IPS-18c (cell line): Measurements from ENCODE around the gene HACD4.

ENCODE experiments used
- H3K4me3 ChIP-seq: 2 replicates; pipeline ENCODE4 v1.7.0; 2013; ENCODE audit warnings: low read depth, mild to moderate bottlenecking, low read length, moderate library complexity; ENCODE audit not compliant: insufficient read depth
- H3K9me3 ChIP-seq: one replicate; pipeline ENCODE4 v1.6.1; 2013; ENCODE audit warnings: mild to moderate bottlenecking, low read length, moderate library complexity; ENCODE audit not compliant: control insufficient read depth, insufficient read depth

Gene HACD4

DNA sequence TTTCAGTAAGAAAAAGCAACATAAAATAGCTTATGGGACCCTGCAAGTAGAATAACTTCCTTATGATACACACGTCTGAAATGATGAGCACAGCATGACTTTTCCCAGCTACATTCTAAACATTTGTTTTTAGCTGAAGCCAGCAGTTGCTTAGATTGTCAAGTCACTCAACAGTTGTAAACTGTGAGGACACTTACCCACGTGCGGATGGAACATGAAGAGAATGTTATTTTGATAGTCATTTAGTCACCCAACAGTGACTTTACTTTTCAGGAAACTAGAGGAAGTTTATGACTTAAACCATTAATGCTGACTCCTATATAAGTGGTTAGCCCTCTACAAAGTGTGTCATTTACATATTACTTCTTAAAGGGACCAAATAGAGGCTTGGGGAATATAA is 3.0 kb downstream of the HACD4 start:
- Histone ChIP-seq H3K4me3 (no peak overlapping the region), H3K9me3 (no peaks in the 10 kb centered on the region)

DNA sequence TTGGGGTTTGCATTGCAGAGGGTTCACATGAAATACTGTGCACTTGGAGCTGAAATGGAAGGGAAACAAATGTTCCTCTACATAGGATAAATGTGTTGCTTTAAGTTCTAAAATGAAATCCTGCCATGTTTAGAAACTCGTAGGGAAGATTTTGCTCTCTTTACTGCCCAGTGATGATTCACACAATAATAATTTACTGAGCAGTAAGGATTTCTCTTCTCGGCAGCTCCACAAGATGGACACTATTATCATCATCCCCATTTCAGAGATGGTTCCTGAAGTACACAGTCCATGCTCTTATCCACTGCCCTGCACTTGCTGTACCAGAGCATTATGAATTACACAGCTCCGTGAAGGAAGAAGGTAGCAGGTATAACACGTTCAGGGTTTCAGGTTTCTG is 4.1 kb downstream of the HACD4 start:
- no peaks in the 10 kb centered on the region for H3K9me3 ChIP-seq
- H3K4me3 ChIP-seq: no peak overlapping the region

DNA sequence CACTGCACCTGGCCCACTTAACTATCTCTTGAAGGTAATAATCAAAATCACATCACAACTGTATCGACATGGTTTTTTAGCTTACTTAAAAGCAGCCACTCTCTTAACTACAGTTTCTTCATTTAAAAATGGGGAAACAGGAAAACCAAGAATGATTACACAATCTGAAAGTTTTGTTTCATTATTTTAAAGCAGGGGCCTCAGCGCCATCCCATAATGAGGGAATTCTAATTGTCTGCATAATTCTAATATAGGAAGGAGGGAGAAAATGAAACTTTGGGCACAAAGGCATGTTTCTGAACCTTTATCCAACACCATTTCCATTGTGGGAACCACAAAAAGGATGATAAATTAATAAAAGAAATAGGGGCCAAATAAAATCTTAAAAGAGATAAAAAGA is 7.6 kb downstream of the HACD4 start:
- Histone ChIP-seq H3K9me3 (no peaks in the 10 kb centered on the region), H3K4me3 (no peak overlapping the region)

DNA sequence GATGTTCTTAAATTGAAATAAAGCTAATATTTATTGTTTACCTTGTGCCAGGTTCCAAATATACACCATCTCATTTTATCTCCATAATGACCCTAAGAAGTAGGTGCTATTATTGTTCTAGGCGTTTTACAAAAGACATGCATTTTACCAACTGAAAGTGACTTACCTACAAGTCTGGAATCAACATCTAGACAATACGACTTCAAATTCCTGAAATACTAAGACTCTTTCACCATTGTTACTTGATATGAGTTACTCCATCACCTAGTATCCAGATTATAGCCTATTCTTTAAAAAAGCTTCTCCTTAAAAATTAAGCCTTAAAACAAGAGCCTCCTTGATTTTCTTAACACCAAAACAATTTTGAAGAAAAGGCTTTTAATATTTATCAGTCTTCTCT is 13.3 kb downstream of the HACD4 start:
- Histone ChIP-seq H3K4me3 (no peak overlapping the region), H3K9me3 (no peaks in the 10 kb centered on the region)

DNA sequence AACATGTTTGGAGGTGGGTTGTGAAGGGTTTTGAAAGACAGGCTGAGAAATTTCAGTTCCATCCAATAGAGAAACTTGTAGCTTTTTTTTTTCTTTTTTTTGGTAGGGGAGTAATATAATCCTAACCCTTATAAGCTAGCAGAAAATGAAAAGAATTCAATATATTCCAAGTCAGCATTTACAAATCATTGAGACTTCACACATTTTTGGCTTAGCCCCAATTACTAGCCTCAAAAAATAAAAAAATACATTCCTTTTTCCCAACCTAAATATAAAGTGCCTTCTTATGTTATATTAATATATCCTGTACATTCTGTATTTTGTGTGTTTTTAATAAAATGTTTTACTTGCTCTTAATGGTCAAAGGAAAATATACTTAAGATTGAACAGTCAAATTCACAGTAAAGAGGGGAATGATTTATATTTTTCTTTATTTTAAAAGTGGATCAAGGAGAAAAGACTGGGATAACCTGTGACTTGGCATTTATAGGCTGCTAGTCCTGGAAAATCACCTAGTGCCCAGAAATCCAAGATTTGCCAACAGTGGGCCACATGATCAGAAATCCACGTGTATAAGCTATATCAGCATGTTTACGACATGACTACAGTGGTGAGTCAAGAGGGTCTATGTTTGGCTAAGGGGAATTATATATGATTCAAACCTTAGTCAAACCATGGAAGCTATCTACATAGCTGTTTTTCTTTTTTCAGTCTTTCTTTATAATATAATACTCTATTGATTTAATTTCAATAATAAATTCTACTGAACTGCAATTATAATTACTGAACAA is 14.5 kb downstream of the HACD4 start:
- H3K4me3 ChIP-seq: no peak overlapping the region

DNA sequence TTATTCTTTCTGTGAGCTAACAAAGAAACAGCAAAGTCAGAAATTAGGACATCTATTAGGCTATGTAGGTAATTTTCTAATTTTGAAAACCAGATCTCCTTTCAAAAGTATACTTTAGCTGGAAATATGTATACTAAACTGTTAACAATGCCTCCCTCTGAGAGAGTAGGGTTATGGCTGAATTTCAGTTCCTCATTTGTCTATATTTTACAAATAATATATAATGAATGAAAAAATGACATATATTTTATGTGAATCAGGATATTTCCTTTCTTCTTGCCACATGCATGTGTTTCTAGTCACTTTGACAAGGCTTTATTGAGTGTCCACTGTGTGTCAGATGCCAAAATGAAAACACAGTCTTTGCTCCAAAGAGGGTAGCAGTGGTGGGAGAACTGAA is 15.4 kb downstream of the HACD4 start:
- Histone ChIP-seq H3K9me3 (no peaks in the 10 kb centered on the region), H3K4me3 (no peak overlapping the region)

More for the DNA sequence above, 14.5 kb downstream of the HACD4 start:
- H3K9me3 ChIP-seq: no peaks in the 10 kb centered on the region

DNA sequence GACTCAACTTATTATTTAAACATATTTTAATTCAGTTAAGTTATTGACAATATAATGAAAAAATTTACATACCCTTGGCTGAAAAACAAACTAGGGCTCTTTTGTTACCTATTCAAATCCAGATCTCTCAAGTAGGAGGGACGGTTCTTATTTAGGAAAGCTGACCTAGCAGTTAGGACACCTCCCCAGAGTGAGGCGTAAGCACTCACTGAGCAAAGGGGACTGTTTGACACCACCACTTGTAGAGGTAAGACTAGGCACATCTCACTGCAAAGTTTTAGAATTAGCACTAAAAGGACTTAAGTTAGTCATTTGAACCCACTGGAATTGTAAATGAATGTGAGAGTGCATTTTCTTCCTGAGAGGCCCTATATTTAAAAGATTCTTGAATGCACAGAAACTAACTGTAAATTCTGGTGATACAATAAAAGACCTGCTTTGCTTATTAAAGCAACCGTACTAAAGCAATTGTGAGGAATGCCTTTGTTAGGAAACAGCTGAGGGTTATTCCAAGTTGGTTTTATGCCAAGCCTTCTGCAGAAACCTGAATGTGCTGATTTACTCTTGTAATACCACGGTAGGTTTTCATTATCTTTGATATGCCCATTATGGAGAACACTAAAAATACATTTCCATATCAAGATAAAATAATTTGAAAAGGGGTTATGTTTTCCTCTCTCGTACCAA is 16.2 kb downstream of the HACD4 start:
- no peaks in the 10 kb centered on the region for H3K9me3 ChIP-seq
- no peak overlapping the region for H3K4me3 ChIP-seq

DNA sequence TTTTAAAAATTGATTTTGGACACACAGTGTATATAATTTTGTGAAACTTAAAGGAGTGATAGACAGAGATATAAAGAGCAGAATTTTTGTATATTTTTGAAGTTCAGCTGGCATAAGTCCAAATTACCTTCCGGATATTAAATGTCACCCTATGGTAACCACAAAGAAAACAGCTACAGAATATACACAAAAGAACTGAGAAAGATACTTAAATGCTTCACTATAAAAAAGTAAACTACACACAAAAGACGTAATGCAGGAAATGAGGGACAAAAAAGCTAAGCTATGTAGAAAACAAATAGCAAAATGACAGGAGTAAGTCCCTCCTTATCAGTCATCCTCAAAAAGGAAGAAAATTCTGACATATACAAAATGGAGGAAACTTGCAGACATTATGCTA is 29.4 kb downstream of the HACD4 start:
- H3K9me3 ChIP-seq: no peaks in the 10 kb centered on the region
- no peak overlapping the region for H3K4me3 ChIP-seq

DNA sequence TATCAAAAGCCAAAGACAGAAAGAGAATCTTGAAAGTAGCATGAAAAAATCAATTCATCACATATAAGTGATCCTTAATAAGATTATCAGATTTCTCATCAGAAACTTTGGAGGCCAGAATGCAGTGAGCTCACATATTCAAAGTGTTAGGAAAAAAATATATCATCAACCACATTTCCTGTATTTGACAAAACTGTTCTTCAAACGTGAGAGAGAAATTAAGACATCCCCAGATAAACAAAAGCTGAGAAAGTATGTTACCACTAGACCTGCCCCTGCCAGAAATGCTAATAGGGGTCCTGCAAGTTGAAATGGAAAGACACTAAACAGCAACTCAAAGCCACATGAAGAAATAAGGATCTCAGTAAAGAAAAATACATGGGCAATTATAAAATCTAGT is 29.9 kb downstream of the HACD4 start:
- H3K4me3 ChIP-seq: no peak overlapping the region

DNA sequence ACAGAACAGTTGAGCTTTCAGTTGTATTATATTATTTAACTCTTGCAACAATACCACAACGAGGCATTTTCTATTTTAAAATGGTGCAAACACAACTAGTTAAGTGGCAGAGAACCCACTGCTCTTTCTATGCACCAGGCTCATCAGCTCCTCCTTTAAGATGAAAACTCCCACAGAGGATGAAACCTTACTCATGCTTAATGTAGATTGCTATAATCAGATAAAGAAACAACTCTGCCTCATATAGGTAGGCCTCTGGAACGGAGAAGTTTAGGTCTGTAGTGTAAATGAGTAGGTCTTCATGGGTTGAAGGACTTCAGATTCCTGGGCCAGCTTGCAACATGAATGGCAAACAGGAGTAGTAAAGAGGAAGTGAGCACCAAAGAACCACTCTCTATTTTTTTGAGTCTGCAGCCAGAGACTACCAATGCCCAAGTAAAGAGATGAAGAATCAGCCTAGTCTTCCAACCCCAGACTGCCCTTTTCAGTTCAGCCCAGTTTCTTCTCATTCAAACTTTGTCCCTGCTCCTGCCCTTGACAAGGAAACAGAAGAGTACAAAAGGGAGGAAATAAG is 33.9 kb downstream of the HACD4 start:
- Histone ChIP-seq H3K4me3 (no peak overlapping the region), H3K9me3 (no peaks in the 10 kb centered on the region)

More for the DNA sequence above, 29.9 kb downstream of the HACD4 start:
- no peaks in the 10 kb centered on the region for H3K9me3 ChIP-seq

DNA sequence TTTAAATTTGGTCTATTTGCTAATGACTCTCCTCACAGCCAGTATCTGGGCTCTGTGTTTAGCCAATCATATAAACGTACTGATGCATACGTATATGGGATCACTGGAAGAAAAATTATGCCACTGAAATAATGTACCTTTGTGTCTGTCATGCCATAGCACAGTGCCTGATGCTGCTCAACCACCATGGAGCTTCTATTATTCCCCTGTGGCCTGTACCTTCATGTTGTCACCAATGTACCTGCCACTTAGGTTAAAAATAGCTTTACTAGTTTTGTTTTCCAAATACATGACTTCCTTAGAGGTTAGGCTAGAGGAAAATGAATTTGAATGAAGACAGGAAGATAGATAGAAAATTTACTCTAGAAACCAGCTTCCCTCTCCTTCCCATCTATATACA is 34.6 kb downstream of the HACD4 start:
- H3K9me3 ChIP-seq: no peaks in the 10 kb centered on the region
- no peak overlapping the region for H3K4me3 ChIP-seq

DNA sequence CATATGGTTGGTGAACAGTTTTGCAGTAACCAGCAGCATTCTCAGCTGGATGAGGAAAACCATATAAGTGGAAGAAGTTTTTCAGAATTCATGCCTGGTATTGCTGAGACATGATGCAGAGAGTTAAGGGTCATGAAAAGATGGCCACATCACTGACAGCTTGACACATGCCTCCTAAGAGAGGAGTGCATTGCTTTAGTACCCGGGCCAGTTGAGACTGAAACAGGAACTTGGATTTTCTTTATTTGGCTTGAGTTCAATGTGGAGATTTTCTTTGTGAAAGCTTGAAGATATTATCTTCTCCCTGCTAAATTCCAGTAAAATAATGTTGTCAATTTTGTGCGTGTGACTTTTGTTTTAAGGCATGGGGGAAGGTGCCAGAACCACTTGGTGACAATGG is 35.8 kb downstream of the HACD4 start:
- no peak overlapping the region for H3K4me3 ChIP-seq
- H3K9me3 ChIP-seq: no peaks in the 10 kb centered on the region

DNA sequence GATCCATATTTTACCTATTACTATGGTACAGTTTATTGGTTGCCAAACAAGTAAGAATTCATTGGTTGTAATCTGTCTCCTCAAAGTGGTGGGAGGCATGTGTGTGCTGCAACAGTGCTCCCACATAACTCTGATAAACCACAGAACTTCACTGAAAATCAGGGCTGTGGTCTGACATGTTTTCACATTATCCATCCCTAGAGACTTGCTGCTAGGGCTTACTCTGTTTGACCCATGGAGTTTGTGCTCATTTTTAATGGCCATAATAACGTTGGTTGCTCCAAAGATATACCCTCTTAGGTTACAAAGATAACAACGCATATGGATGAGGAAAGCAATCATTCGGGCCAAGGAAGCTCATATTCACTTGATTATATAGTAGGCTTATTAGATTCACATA is 37.0 kb downstream of the HACD4 start:
- H3K9me3 ChIP-seq: no peaks in the 10 kb centered on the region

DNA sequence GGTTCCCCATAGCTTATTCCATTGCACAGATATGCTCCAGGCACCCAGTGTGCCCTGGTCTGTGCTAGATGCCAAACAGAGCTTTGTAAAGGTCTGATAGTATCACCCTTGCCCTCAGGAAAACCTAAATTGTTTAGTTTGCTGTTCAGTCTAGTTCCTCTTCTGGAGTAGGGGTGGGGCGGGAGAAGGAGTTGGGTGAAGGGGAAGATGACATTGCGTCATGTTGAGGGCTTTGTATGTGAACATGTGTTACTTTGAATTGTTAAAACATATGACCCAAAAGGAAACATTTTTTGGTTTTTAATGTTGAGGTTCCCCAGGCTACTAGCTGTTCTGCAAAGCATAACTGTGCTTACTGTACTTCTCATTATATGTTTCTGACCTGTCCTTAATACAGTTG is 40.6 kb downstream of the HACD4 start:
- no peaks in the 10 kb centered on the region for H3K9me3 ChIP-seq
- H3K4me3 ChIP-seq: no peak overlapping the region

More for the DNA sequence above, 37.0 kb downstream of the HACD4 start:
- no peak overlapping the region for H3K4me3 ChIP-seq

DNA sequence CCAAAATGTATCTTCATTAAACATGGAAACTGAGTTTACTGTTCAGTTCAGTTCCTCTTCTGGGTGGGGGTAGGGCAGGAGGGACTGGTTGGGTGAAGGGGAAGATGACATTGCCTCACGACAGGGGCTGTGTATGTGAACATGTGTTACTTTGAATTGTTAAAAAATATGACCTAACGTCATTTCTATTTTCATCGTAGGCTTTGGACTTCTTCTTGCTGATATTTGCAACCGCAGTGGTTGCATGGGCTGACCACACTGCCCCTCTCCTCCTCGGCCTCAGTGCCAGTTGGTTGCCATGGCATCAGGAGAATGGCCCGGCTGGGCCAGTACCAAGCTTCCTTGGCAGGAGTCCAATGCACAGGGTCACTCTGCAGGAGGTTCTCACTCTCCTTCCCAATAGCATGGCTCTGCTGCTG is 41.5 kb downstream of the HACD4 start:
- no peaks in the 10 kb centered on the region for H3K9me3 ChIP-seq
- H3K4me3 ChIP-seq: no peak overlapping the region

DNA sequence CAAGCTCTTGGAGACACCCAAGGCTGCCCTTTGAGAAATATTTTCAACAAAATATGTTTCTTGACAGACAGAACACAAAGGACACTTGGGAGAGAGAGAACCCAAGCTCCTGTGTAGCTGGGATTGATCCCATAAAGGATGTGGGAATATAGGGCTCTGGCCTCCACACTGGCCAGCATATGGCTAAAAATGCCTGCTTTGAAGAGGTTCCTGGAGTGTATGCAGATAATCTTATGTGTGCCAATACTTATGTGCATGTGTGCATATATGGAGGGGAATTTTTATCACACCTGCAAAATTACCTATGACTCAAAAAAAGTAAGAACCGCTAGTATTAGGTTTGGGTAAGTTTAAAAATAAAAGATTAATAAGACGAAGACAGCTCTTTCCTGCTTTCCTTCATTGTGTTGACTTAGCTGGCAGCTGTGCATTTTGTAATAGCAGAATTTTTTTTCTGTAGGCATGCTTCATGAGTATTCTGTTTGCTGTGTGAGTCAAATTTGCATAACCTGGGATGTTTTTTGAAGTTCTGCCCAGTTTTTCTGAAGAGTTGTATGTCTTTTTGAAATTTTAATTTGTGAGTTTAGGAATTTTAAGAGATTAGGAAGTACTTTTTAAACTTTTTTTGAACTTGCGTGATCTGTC is 42.6 kb downstream of the HACD4 start:
- Histone ChIP-seq H3K4me3 (no peak overlapping the region), H3K9me3 (no peaks in the 10 kb centered on the region)

DNA sequence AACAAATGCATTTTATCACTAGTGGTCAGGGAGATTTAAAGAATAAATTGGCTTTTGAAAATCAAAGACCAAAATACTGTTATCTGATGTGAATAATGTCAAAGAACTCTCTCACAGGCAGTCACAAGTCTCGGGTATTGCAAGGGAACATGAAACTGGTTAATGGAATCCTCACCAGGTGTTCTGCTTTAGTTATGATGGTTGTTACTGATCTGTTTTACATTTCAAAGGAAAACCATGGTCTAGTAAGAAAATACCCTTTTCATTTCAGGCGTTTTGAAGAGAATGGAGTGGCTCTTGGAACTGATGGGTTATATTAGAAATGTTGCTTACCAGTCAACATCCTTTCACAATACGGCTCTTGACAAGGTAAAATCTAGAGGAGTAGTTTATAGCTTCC is 43.4 kb downstream of the HACD4 start:
- no peaks in the 10 kb centered on the region for H3K9me3 ChIP-seq

DNA sequence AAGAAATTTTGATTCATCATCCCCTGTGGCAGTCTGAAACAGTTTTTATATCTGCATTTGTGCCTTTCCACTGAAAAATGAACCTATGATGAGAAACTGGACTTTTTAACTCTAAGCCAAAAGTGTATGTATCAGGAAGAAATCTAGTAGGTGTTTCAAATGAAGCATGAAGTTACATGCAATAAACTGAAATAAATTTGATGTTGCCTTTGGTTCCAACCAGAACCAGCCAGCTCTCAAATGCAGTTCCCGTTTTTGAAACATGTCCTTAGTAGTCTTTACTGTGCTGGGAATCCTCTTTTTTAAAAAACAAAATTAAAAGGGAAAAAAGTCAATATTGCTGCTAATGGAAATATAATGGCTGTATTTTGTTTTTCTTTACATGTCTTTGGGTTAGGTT is 43.9 kb downstream of the HACD4 start:
- Histone ChIP-seq H3K4me3 (no peak overlapping the region), H3K9me3 (no peaks in the 10 kb centered on the region)

More for the DNA sequence above, 43.4 kb downstream of the HACD4 start:
- H3K4me3 ChIP-seq: no peak overlapping the region
